ENCODE results near the gene HIGD1C.

- TF ChIP-seq CTCF (IDR thresholded peaks at IDR 0.05) (no peak), ZFX (IDR thresholded peaks at IDR 0.05; ENCODE audit: borderline replicate concordance) (no peak)
Measured at GRCh38 chr12:50926415-50926814, 25.9 kb upstream of the HIGD1C start.
